SU-DHL-6 (cell line): Measurements from ENCODE around the gene PSMC4.

ENCODE experiments used
- H2AFZ ChIP-seq: fragments of 200-600 bp; sonication (generic); 2 replicates; pipeline ENCODE4 v1.6.1; 2014; ENCODE audit warnings: low read depth, mild to moderate bottlenecking, moderate library complexity, mixed read lengths, antibody characterized with exemption, low read length; ENCODE audit not compliant: severe bottlenecking
- H3F3A ChIP-seq: fragments of 200-600 bp; shearing (Covaris generic); 2 replicates; pipeline ENCODE4 v1.6.0; 2016; ENCODE audit warnings: antibody characterized with exemption, mild to moderate bottlenecking; ENCODE audit not compliant: insufficient read depth
- H3K27ac ChIP-seq: fragments of 200-600 bp; sonication (generic); 2 replicates; pipeline ENCODE4 v1.5.1; 2016; ENCODE audit warnings: low read depth, mild to moderate bottlenecking, low read length, moderate library complexity, mixed read lengths
- H3K27me3 ChIP-seq: fragments of 200-600 bp; sonication (generic), shearing (Covaris generic); 2 replicates; pipeline ENCODE4 v1.6.0; 2014; ENCODE audit warnings: mild to moderate bottlenecking, low read length
- H3K36me3 ChIP-seq: fragments of 200-600 bp; sonication (generic); 2 replicates; pipeline ENCODE4 v1.6.1; 2014; ENCODE audit warnings: mild to moderate bottlenecking, low read length, mixed read lengths
- H3K4me2 ChIP-seq: fragments of 300-600, 200-600 bp; shearing (Covaris generic), sonication (generic); 2 replicates; pipeline ENCODE4 v1.6.0; 2014; ENCODE audit warnings: low read length, low read depth, mild to moderate bottlenecking; ENCODE audit not compliant: poor library complexity, severe bottlenecking
- H3K4me3 ChIP-seq: fragments of 200-600 bp; sonication (generic); 2 replicates; pipeline ENCODE4 v1.5.1; 2014; ENCODE audit warnings: antibody characterized with exemption, low read length, mild to moderate bottlenecking, mixed read lengths; ENCODE audit not compliant: insufficient read depth, poor library complexity, severe bottlenecking
- H3K79me2 ChIP-seq: fragments of 200-600 bp; sonication (generic); 2 replicates; pipeline ENCODE4 v1.6.1; 2014; ENCODE audit warnings: mild to moderate bottlenecking, low read length, moderate library complexity; ENCODE audit not compliant: insufficient read depth
- H3K9ac ChIP-seq: fragments of 200-600 bp; sonication (generic); 2 replicates; pipeline ENCODE4 v1.7.0; 2014; ENCODE audit warnings: mild to moderate bottlenecking, low read length
- H3K9me2 ChIP-seq: fragments of 200-600 bp; sonication (generic); replicated peaks from 2 replicates; pipeline ENCODE4 v1.6.1; 2014; ENCODE audit warnings: low read length; ENCODE audit not compliant: insufficient read depth
- H3K9me3 ChIP-seq: fragments of 200-600 bp; sonication (generic); 2 replicates; pipeline ENCODE4 v1.6.1; 2014; ENCODE audit warnings: low read length, mixed read lengths; ENCODE audit not compliant: insufficient read depth
- H4K20me1 ChIP-seq: fragments of 200-600 bp; sonication (generic); 2 replicates; pipeline ENCODE4 v1.6.1; 2014; ENCODE audit warnings: low read depth, mild to moderate bottlenecking, antibody characterized with exemption, low read length, moderate library complexity, mixed read lengths
- EZH2phosphoT487 ChIP-seq: fragments of 200-600 bp; sonication (generic), shearing (Covaris generic); conservative IDR thresholded peaks from 2 replicates; pipeline ENCODE4 v1.6.1; 2018; ENCODE audit warnings: mild to moderate bottlenecking, antibody characterized with exemption, low read length, moderate library complexity, mixed read lengths
- TF ChIP-seq, protein P1 (sequence below): fragments of 200-600 bp; sonication (generic); IDR thresholded peaks from one replicate; pipeline ENCODE4 v1.5.1; 2017; ENCODE audit warnings: antibody characterized with exemption, mild to moderate bottlenecking, low read length, moderate library complexity; ENCODE audit not compliant: insufficient read depth, poor library complexity, severe bottlenecking

Gene PSMC4

DNA sequence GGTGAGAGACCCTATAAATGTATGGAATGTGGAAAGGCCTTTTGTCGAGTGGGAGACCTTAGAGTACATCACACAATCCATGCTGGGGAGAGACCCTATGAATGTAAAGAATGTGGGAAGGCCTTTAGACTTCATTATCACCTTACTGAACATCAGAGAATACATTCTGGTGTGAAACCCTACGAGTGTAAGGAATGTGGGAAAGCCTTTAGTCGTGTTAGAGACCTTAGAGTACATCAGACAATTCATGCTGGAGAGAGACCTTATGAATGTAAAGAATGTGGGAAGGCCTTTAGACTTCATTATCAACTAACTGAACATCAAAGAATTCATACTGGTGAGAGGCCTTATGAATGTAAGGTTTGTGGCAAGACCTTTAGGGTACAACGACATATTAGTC, 43.0 kb downstream of the PSMC4 start:
- Histone ChIP-seq H2AFZ (no peak overlapping the region), H3K36me3 (peaks cover 38% of the 10 kb centered on the region), H3K4me3 (no peak overlapping the region), H3K9ac (no peak overlapping the region), H3K4me2 (no peak overlapping the region), H4K20me1 (no peaks in the 10 kb centered on the region), H3F3A (no peaks in the 10 kb centered on the region), H3K79me2 (no peaks in the 10 kb centered on the region), H3K9me2 (no peaks in the 10 kb centered on the region), H3K9me3 (peaks cover 33% of the 10 kb centered on the region), H3K27me3 (no peaks in the 10 kb centered on the region), H3K27ac (no peak overlapping the region)
- TF ChIP-seq, protein P1, sequence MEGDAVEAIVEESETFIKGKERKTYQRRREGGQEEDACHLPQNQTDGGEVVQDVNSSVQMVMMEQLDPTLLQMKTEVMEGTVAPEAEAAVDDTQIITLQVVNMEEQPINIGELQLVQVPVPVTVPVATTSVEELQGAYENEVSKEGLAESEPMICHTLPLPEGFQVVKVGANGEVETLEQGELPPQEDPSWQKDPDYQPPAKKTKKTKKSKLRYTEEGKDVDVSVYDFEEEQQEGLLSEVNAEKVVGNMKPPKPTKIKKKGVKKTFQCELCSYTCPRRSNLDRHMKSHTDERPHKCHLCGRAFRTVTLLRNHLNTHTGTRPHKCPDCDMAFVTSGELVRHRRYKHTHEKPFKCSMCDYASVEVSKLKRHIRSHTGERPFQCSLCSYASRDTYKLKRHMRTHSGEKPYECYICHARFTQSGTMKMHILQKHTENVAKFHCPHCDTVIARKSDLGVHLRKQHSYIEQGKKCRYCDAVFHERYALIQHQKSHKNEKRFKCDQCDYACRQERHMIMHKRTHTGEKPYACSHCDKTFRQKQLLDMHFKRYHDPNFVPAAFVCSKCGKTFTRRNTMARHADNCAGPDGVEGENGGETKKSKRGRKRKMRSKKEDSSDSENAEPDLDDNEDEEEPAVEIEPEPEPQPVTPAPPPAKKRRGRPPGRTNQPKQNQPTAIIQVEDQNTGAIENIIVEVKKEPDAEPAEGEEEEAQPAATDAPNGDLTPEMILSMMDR: no peak
- no peak for TF ChIP-seq EZH2phosphoT487

DNA sequence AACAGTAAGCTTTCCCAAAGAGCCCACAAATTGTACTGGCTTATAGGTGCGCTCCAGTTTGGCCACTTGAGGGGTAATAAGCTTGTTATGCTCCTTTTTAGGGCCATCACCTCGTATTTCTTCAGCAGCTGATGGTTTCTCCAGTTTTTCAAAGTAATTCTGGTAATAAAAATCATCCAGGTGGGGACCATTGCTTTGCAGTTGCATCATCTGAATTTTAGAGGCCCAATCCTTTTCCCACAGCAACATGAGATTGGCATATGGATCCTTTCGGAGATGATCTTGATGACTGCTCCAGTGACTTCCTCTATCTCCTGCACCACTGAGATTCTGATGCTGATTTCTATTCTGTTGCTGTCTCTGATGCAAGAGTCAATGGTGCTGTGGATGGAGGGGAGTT, 53.0 kb downstream of the PSMC4 start:
- Histone ChIP-seq H3K27me3 (no peaks in the 10 kb centered on the region), H3K79me2 (no peaks in the 10 kb centered on the region), H3K9me2 (no peaks in the 10 kb centered on the region), H4K20me1 (no peaks in the 10 kb centered on the region), H3K4me2 (no peak overlapping the region), H3K4me3 (no peak overlapping the region), H3K36me3 (no peaks in the 10 kb centered on the region), H3K9ac (no peak overlapping the region), H2AFZ (no peak overlapping the region), H3K27ac (no peak overlapping the region), H3F3A (no peaks in the 10 kb centered on the region), H3K9me3 (peaks cover 44% of the 10 kb centered on the region; the same call in 1 of the 2 replicates)
- no peak for TF ChIP-seq EZH2phosphoT487
- TF ChIP-seq, protein P1: no peak

DNA sequence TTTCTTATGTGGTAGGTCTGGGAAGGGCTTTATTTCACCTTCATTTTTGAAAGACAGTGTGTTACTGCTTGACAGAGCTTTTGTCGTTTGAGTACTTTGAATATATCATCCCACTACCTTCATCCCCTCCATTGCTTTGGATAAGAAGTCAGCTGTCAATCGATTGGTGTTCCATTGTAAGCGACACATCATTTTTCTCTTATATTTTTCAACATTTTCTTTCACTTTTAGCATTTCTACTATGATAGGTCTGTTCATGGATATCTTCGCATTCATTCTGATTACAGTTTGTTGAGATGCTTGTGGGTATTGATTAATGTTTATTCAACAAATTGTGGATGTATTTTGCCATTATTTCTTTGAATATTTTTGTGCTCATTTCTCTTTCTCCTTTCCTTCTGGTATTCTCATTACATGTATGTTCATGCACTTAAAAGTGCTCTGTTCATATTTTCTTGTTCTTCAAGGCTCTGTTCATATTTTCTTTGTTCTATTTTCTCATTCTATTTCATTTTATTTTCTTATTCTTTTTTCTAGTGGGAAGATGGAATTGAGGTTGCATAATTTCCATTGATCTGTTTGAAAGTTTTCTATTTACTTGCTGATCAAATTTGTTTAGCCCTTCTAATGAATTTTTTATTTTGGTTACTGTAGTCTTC, 55.1 kb downstream of the PSMC4 start:
- Histone ChIP-seq H3K79me2 (no peaks in the 10 kb centered on the region), H3K36me3 (peaks cover 3% of the 10 kb centered on the region; the same call in 1 of the 2 replicates), H3K4me2 (no peak overlapping the region), H4K20me1 (no peaks in the 10 kb centered on the region), H2AFZ (no peak overlapping the region), H3K9me2 (no peaks in the 10 kb centered on the region), H3K4me3 (no peak overlapping the region), H3K9ac (no peak overlapping the region), H3K27ac (no peak overlapping the region), H3F3A (no peaks in the 10 kb centered on the region), H3K9me3 (peaks cover 57% of the 10 kb centered on the region; the same call in 1 of the 2 replicates), H3K27me3 (no peaks in the 10 kb centered on the region)
- TF ChIP-seq, protein P1: no peak
- no peak for TF ChIP-seq EZH2phosphoT487
